Measurements from ENCODE around the gene GXYLT1. TPM values are rescaled to one million over a fixed set of nuclear protein-coding genes. Genes with fewer than 3 reads are reported as not detected.

GXYLT1 gene
- total RNA-seq, 4 donors from 2014 or later, result 11.3 to 36.2 (median 15.5) TPM

GRCh38 chr12:42187799-42188198, 43.1 kb upstream of the GXYLT1 start:
- Histone ChIP-seq H3K36me3 (no peaks in the 10 kb centered on the region), H3K4me1 (no peaks in the 10 kb centered on the region), H3K9me3 (no peaks in the 10 kb centered on the region), H3K27ac (no peak overlapping the region), H3K4me3 (no peak overlapping the region), H3K27me3 (no peaks in the 10 kb centered on the region)
- TF ChIP-seq POLR2A (IDR thresholded peaks at IDR 0.05), result no peak
- TF ChIP-seq CTCF (IDR thresholded peaks at IDR 0.05), result no peak
- intact Hi-C loops (cut with DNase I; ENCODE audit: low total_unique reads), result no loop called here
- DNase-seq, result no peak

- TF ChIP-seq CTCF (IDR thresholded peaks at IDR 0.05), result no peak
- no peak for TF ChIP-seq POLR2A (IDR thresholded peaks at IDR 0.05)
- DNase-seq, result no peak
- no peaks in the 10 kb centered on the region for H3K9me3 ChIP-seq
- no peak overlapping the region for H3K27ac ChIP-seq
- H3K27me3 ChIP-seq, result no peaks in the 10 kb centered on the region
- H3K4me3 ChIP-seq, result no peak overlapping the region
- intact Hi-C loops (cut with DNase I; ENCODE audit: low total_unique reads), result no loop called here
- H3K4me1 ChIP-seq, result no peaks in the 10 kb centered on the region
- no peaks in the 10 kb centered on the region for H3K36me3 ChIP-seq
These were observed 42.1 kb upstream of the GXYLT1 start for GRCh38 chr12:42186793-42187192.

GRCh38 chr12:42182394-42182793, 37.7 kb upstream of the GXYLT1 start:
- Histone ChIP-seq H3K4me1 (no peaks in the 10 kb centered on the region), H3K4me3 (no peak overlapping the region), H3K27me3 (no peaks in the 10 kb centered on the region), H3K9me3 (no peaks in the 10 kb centered on the region), H3K36me3 (no peaks in the 10 kb centered on the region), H3K27ac (no peak overlapping the region)
- intact Hi-C loops (cut with DNase I; ENCODE audit: low total_unique reads), result no loop called here
- TF ChIP-seq POLR2A (IDR thresholded peaks at IDR 0.05), result no peak
- TF ChIP-seq CTCF (IDR thresholded peaks at IDR 0.05), result no peak
- no peak for DNase-seq

- no peaks in the 10 kb centered on the region for H3K4me1 ChIP-seq
- no peak for DNase-seq
- H3K36me3 ChIP-seq, result no peaks in the 10 kb centered on the region
- no peak overlapping the region for H3K27ac ChIP-seq
- no peak overlapping the region for H3K4me3 ChIP-seq
- TF ChIP-seq POLR2A (IDR thresholded peaks at IDR 0.05) (no peak), CTCF (IDR thresholded peaks at IDR 0.05) (no peak)
- intact Hi-C loops (cut with DNase I; ENCODE audit: low total_unique reads), result no loop called here
- H3K9me3 ChIP-seq, result no peaks in the 10 kb centered on the region
- no peaks in the 10 kb centered on the region for H3K27me3 ChIP-seq
These were observed 36.4 kb upstream of the GXYLT1 start for GRCh38 chr12:42180990-42181596.

- no peaks in the 10 kb centered on the region for H3K27me3 ChIP-seq
- no peaks in the 10 kb centered on the region for H3K9me3 ChIP-seq
- H3K27ac ChIP-seq, result no peak overlapping the region
- no peak for TF ChIP-seq CTCF (IDR thresholded peaks at IDR 0.05)
- TF ChIP-seq POLR2A (IDR thresholded peaks at IDR 0.05), result no peak
- no peak for DNase-seq
- intact Hi-C loops (cut with DNase I; ENCODE audit: low total_unique reads), result no loop called here
- no peaks in the 10 kb centered on the region for H3K36me3 ChIP-seq
- H3K4me1 ChIP-seq, result no peaks in the 10 kb centered on the region
- no peak overlapping the region for H3K4me3 ChIP-seq
These were observed 33.4 kb upstream of the GXYLT1 start for GRCh38 chr12:42178101-42178500.
